NB4 (cell line): ENCODE measurements around the gene ARHGAP26.

Experiments
- DNase-seq: peaks from one replicate; pipeline ENCODE4 v3.0.0; 2010; ENCODE audit warnings: low read depth
- H3K4me3 ChIP-seq: one replicate; pipeline ENCODE4 v1.5.1; 2011; ENCODE audit warnings: mild to moderate bottlenecking, low read depth, low read length, moderate library complexity
- MYC ChIP-seq: IDR thresholded peaks from 2 replicates; pipeline ENCODE4 v1.6.1; 2011; ENCODE audit warnings: low read depth, low read length
- POLR2A ChIP-seq: IDR thresholded peaks from 2 replicates; pipeline ENCODE4 v1.6.1; 2011; ENCODE audit warnings: mild to moderate bottlenecking; ENCODE audit not compliant: insufficient read length; ENCODE audit errors: extremely low read depth
- TF ChIP-seq, protein P1 (sequence below): IDR thresholded peaks from one replicate; pipeline ENCODE4 v1.5.1; 2012; ENCODE audit warnings: low read depth, low read length
- TF ChIP-seq, protein P2 (sequence below): IDR thresholded peaks from 2 replicates; pipeline ENCODE4 v1.6.1; 2011; ENCODE audit warnings: low read depth, low read length

The ARHGAP26 gene

DNA sequence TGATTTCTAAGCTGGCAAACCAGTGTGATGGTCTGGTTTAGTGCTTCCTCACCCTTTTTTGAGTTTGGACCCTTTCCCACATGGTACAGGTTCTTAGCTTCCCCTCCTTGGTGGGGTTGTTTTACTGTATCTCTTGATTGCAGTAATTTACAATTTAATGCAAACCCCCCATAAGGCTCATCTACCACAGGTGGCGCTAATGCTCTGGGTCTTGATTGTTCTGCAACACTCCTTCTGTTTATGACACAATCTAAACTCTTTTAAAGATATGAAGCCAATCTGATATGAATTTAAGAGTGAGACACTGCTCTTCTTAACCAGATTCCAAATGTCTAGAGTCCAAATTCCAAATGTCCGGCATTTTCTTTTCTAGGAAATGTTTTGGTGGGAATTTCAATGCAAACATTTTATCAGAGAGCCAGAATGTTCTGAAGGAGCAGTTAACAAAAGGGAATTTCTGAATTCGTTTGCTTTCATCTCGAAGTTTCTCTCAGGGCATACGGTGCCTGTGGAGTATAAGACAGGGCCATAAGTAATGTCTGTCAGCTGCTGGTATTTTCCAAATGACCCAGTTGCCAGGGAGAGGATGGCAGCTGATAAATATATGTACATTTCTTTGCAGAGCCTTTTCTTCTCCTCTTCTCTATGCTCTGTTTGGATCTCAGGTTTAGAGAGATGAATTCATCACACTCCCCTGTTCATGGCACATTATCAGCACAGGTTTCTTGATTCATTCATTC is 246.8 kb downstream of the ARHGAP26 start:
- DNase-seq, result peak; percentile 66
- no peak overlapping the region for H3K4me3 ChIP-seq
- TF ChIP-seq MYC (no peak), POLR2A (no peak)
- TF ChIP-seq, protein P1, sequence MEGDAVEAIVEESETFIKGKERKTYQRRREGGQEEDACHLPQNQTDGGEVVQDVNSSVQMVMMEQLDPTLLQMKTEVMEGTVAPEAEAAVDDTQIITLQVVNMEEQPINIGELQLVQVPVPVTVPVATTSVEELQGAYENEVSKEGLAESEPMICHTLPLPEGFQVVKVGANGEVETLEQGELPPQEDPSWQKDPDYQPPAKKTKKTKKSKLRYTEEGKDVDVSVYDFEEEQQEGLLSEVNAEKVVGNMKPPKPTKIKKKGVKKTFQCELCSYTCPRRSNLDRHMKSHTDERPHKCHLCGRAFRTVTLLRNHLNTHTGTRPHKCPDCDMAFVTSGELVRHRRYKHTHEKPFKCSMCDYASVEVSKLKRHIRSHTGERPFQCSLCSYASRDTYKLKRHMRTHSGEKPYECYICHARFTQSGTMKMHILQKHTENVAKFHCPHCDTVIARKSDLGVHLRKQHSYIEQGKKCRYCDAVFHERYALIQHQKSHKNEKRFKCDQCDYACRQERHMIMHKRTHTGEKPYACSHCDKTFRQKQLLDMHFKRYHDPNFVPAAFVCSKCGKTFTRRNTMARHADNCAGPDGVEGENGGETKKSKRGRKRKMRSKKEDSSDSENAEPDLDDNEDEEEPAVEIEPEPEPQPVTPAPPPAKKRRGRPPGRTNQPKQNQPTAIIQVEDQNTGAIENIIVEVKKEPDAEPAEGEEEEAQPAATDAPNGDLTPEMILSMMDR, result peak; percentile 54

DNA sequence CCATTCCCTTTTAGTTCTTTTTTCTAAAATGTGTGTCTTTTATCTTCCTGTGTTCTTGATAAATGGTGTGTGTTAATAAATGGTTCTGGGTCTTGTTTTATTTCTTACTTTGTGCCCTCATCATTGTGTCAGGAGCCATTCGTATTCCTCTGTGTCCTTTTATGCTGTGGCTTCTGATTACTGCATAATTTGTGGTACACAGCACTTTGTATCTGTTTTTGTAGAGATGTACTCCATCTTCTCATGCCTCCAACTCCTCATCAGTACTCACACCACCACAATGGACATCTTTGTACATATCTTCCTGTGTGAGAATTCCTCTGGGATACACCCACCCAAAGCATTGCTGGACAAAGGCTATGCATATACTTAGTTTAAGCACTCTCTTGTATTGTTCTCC is 247.4 kb downstream of the ARHGAP26 start:
- no peak for DNase-seq
- TF ChIP-seq, protein P2, sequence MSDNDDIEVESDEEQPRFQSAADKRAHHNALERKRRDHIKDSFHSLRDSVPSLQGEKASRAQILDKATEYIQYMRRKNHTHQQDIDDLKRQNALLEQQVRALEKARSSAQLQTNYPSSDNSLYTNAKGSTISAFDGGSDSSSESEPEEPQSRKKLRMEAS, result no peak
- no peak for TF ChIP-seq MYC
- TF ChIP-seq, protein P1, result no peak
- no peak for TF ChIP-seq POLR2A
- H3K4me3 ChIP-seq, result no peak overlapping the region

DNA sequence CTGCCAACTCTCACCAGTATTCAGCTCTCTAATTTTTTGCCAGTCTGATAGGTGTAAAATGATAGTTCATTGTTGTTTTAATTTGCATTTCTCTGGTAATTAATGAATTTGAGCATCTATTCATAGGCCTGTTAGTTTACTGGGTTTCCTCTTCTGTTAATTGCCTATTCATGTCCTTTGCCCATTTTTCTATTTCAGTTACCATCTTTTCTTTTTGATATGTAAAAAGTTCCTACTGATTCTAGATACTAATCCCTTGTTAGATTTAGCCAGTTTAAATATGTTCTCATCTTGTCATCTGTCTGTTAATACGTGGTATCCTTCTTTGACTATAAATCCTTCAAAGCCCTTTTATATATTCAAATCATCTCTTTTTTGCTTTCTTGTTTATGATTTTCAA is 247.8 kb downstream of the ARHGAP26 start:
- TF ChIP-seq, protein P2, result no peak
- no peak for TF ChIP-seq POLR2A
- no peak for TF ChIP-seq MYC
- TF ChIP-seq, protein P1, result no peak
- H3K4me3 ChIP-seq, result no peak overlapping the region
- DNase-seq, result no peak

DNA sequence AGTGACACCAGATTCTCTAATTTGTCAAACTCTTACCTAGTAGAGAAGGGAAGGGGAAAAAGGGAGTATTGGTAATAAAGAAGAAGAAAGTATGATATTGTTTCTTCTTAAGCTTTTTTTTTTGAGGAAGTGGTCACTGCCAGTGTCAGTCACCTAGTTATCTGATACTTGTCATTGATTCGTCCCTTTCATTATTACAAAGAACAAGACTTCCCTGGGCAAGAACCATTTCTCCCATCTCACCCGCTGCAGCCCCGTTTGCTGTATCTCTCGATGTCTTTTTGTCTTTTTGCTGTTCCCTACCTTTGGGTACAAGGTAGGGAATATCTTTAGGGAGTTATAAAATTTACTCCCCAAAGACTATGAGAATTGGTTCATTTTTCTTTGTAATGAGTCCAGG is 249.0 kb downstream of the ARHGAP26 start:
- DNase-seq, result peak; percentile 32
- no peak overlapping the region for H3K4me3 ChIP-seq
- TF ChIP-seq POLR2A (no peak), MYC (no peak)
- TF ChIP-seq, protein P1, result no peak
- TF ChIP-seq, protein P2, result no peak

DNA sequence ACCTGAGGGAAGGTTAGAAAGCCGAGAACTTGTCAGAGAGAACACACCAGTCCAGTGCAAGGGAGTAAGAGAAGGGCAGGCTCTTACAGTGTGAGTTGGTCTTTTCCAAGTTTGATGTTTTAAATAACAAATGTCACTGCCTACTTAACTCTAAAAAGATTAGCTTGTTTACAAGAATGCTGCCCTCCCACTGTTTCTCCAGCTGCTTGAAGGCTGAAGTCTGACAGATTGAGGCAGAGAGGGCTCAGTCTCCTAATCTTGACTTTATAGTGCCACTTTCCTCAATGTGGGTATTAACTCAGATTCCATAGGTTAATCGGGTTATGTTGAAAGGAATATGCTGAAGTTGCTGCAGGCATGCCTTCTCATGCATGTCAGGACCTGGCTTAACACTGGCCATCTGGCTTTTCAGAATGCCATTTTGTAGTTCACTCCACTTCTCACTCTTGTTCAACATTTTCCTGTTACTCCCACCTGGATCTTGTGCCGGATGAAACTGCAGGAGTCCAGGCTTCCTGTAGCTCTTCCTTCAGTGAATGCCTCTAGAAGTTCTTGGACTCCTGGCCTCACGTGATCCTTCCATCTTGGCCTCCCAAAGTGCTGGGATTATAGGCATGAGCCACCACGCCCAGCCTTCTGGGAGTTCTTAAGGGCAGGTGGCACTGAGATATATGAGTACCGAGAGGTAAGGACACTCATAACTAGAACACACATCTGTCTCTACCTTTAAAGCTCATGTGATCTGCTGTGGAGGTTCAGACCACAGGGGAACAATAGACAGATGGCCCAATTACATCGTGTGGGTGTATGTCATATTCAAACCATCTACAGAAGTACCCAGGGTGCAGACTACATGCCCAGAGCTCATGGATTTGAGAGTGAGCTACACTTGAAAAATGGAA is 249.7 kb downstream of the ARHGAP26 start:
- DNase-seq, result no peak
- TF ChIP-seq, protein P2, result no peak
- TF ChIP-seq MYC (no peak), POLR2A (no peak)
- TF ChIP-seq, protein P1, result no peak

More for the DNA sequence above, 249.7 kb downstream of the ARHGAP26 start:
- H3K4me3 ChIP-seq, result no peak overlapping the region
